HepG2 (cell line): ENCODE measurements around the gene SKI. TPM values are rescaled to one million over a fixed set of nuclear protein-coding genes. Genes with fewer than 3 reads are reported as not detected.

Source experiments
- ATF7 ChIP-seq, 2 experiments: fragments of 450-650 bp in 1 of 2; sonication (generic) in 1 of 2; formaldehyde crosslinking in 1 of 2; IDR thresholded peaks; 2 replicates each; pipeline versions ENCODE4 v1.4.0 to v1.6.1; 2016 to 2020; ENCODE audit warnings: antibody characterized with exemption in 1 of 2, mild to moderate bottlenecking in 1 of 2, missing genetic modification reagents in 1 of 2
- CTCF ChIP-seq: sonication (generic); formaldehyde crosslinking; IDR thresholded peaks from 2 replicates; pipeline ENCODE4 v1.5.0; 2020; ENCODE audit warnings: mild to moderate bottlenecking, missing genetic modification reagents, moderate library complexity
- HOXA9 ChIP-seq: sonication (generic); formaldehyde crosslinking; IDR thresholded peaks from 2 replicates; pipeline ENCODE4 v1.8.1; 2022; ENCODE audit warnings: missing genetic modification reagents, mild to moderate bottlenecking, moderate library complexity, borderline replicate concordance
- NFAT5 ChIP-seq: sonication (generic); formaldehyde crosslinking; IDR thresholded peaks from 2 replicates; pipeline ENCODE4 v1.4.0; 2020; ENCODE audit warnings: missing genetic modification reagents
- SETDB1 ChIP-seq: sonication (generic); formaldehyde crosslinking; IDR thresholded peaks from 2 replicates; pipeline ENCODE4 v1.5.1; 2020; ENCODE audit warnings: missing genetic modification reagents, mild to moderate bottlenecking, borderline replicate concordance
- ZBTB8A ChIP-seq: sonication (generic); formaldehyde crosslinking; IDR thresholded peaks from 2 replicates; pipeline ENCODE4 v1.4.0; 2020; ENCODE audit warnings: mild to moderate bottlenecking, low read depth, missing genetic modification reagents, borderline replicate concordance
- ZNF143 ChIP-seq: sonication (generic); formaldehyde crosslinking; IDR thresholded peaks from 2 replicates; pipeline ENCODE4 v1.4.0; 2020; ENCODE audit warnings: missing genetic modification reagents
- ZNF407 ChIP-seq: sonication (generic); formaldehyde crosslinking; IDR thresholded peaks from one replicate; pipeline ENCODE4 v1.5.1; 2020; ENCODE audit warnings: mild to moderate bottlenecking, missing genetic modification reagents; ENCODE audit errors: not compliant biosample characterization
- ZNF597 ChIP-seq: sonication (generic); formaldehyde crosslinking; IDR thresholded peaks from 2 replicates; pipeline ENCODE4 v1.5.0; 2020; ENCODE audit warnings: missing genetic modification reagents
- polyA plus RNA-seq, 8 experiments: library from polyadenylated mRNA; depleted of rRNA in 3 of 8; stranded (reverse) in 7 of 8; unstranded in 1 of 8; fragments of >200 nt; fragmentation: Illumina TruSeq in 4 of 8; extraction: Trizol in 4 of 8; gene quantifications; 2 replicates each; pipeline versions ENCODE4 v1.2.1 to v1.2.3, GENCODE V29; 2011 to 2016; ENCODE audit warnings: low read depth in 4 of 8, missing spikeins in 1 of 8, mixed read lengths in 1 of 8; ENCODE audit not compliant: insufficient read depth in 1 of 8
- total RNA-seq, 5 experiments: library from RNA; depleted of rRNA; stranded (reverse); fragments of >200 nt; fragmentation: Illumina TruSeq; extraction: Trizol; gene quantifications; 2 replicates each; pipeline ENCODE4 v1.2.3, GENCODE V29; 2016; ENCODE audit warnings: low read depth in 1 of 5

SKI gene
- total and polyA plus RNA-seq, 2 of the 13 experiments (the other 11 are each of a cell fraction or from before 2014, with no cell fraction given): 4.7 to 6.9 TPM

- TF ChIP-seq ATF7 (IDR thresholded peaks at IDR 0.05) (no peak), ATF7 (CRISPR knock-in tag; IDR thresholded peaks at IDR 0.05) (0 out of 2 replicates have a peak, but pooled peaks have one; percentile 27), ZNF143 (no peak), ZNF597 (no peak), ZBTB8A (CRISPR knock-in tag) (no peak), HOXA9 (CRISPR knock-in tag) (no peak), ZNF407 (CRISPR knock-in tag) (no peak), SETDB1 (CRISPR knock-in tag) (no peak), CTCF (CRISPR knock-in tag) (peak; percentile 26; the same call in 1 of the 2 replicates), NFAT5 (no peak)
Observed at GRCh38 chr1:2233997-2234761, 6.1 kb downstream of the SKI start (continued).
